Neural cell (in vitro differentiated cells): ENCODE data around the gene RNF13. TPM values are rescaled to one million over a fixed set of nuclear protein-coding genes. Genes with fewer than 3 reads are reported as not detected.

Source experiments
- H2AFZ ChIP-seq: fragments of 200-600, 300-800 bp; sonication (generic), shearing (Covaris generic); 2 replicates; pipeline ENCODE4 v1.6.0; 2014; ENCODE audit warnings: low read depth, mild to moderate bottlenecking, antibody characterized with exemption, low read length, moderate library complexity
- H3F3A ChIP-seq: fragments of 200-600 bp; shearing (Covaris generic); 2 replicates; pipeline ENCODE4 v1.6.1; 2016; ENCODE audit warnings: mild to moderate bottlenecking, moderate library complexity, mixed read lengths, antibody characterized with exemption, low read length; ENCODE audit not compliant: insufficient read depth, poor library complexity, severe bottlenecking
- H3K27ac ChIP-seq: fragments of 200-600, 300-800 bp; sonication (generic), shearing (Covaris generic); 2 replicates; pipeline ENCODE4 v1.5.1; 2014; ENCODE audit warnings: mild to moderate bottlenecking, low read length, moderate library complexity
- H3K27me3 ChIP-seq: fragments of 300-800, 200-600 bp; sonication (generic), shearing (Covaris generic); 2 replicates; pipeline ENCODE4 v1.6.0; 2014; ENCODE audit warnings: mild to moderate bottlenecking, low read depth, low read length, moderate library complexity; ENCODE audit not compliant: insufficient read depth
- H3K36me3 ChIP-seq: fragments of 300-800, 200-600 bp; sonication (generic), shearing (Covaris generic); 2 replicates; pipeline ENCODE4 v1.5.1; 2014; ENCODE audit warnings: mild to moderate bottlenecking, antibody characterized with exemption, low read length, moderate library complexity; ENCODE audit not compliant: insufficient read depth
- H3K4me2 ChIP-seq: fragments of 300-800, 200-600 bp; sonication (generic), shearing (Covaris generic); 2 replicates; pipeline ENCODE4 v1.6.0; 2014; ENCODE audit warnings: mild to moderate bottlenecking, low read length
- H3K4me3 ChIP-seq: fragments of 300-800, 200-600 bp; sonication (generic), shearing (Covaris generic); 2 replicates; pipeline ENCODE4 v1.5.1; 2014; ENCODE audit warnings: mild to moderate bottlenecking, low read length, moderate library complexity
- H3K79me2 ChIP-seq: fragments of 200-600 bp; shearing (Covaris generic); replicated peaks from 2 replicates; pipeline ENCODE4 v1.6.0; 2014; ENCODE audit warnings: mild to moderate bottlenecking, low read length, moderate library complexity; ENCODE audit not compliant: insufficient read depth
- H3K9ac ChIP-seq: fragments of 300-800, 200-600 bp; sonication (generic), shearing (Covaris generic); 2 replicates; pipeline ENCODE4 v1.6.1; 2016; ENCODE audit warnings: mild to moderate bottlenecking, low read length, mixed read lengths
- H3K9me2 ChIP-seq: fragments of 200-600 bp; shearing (Covaris generic); 2 replicates; pipeline ENCODE4 v1.6.1; 2016; ENCODE audit warnings: mild to moderate bottlenecking, low read length, mixed read lengths; ENCODE audit not compliant: insufficient read depth
- H3K9me3 ChIP-seq: fragments of 200-600, 300-800 bp; sonication (generic), shearing (Covaris generic); 2 replicates; pipeline ENCODE4 v1.6.1; 2016; ENCODE audit warnings: mild to moderate bottlenecking, mixed run types, low read length, moderate library complexity, mixed read lengths
- H4K20me1 ChIP-seq: fragments of 200-600 bp; shearing (Covaris generic); 2 replicates; pipeline ENCODE4 v1.6.1; 2016; ENCODE audit warnings: mild to moderate bottlenecking, mixed run types; ENCODE audit not compliant: insufficient read depth
- EP300 ChIP-seq: fragments of 450-650 bp; conservative IDR thresholded peaks from 2 replicates; pipeline ENCODE4 v1.6.1; 2014; ENCODE audit warnings: antibody characterized with exemption, mild to moderate bottlenecking, moderate library complexity; ENCODE audit not compliant: poor library complexity, severe bottlenecking
- EZH2 ChIP-seq: fragments of 200-600, 300-800 bp; shearing (Covaris generic), sonication (generic); IDR thresholded peaks from 2 replicates; pipeline ENCODE4 v1.6.1; 2014; ENCODE audit warnings: antibody characterized with exemption, low read length, borderline replicate concordance, mild to moderate bottlenecking; ENCODE audit not compliant: insufficient read depth, poor library complexity, severe bottlenecking
- MXI1 ChIP-seq: fragments of 450-650 bp; conservative IDR thresholded peaks from 2 replicates; pipeline ENCODE4 v1.6.1; 2014; ENCODE audit warnings: antibody characterized with exemption, mild to moderate bottlenecking; ENCODE audit not compliant: poor library complexity, severe bottlenecking
- POLR2AphosphoS5 ChIP-seq: IDR thresholded peaks from 2 replicates; pipeline ENCODE4 v1.6.1; 2012
- RAD21 ChIP-seq: fragments of 450-650 bp; conservative IDR thresholded peaks from 2 replicates; pipeline ENCODE4 v1.6.1; 2014; ENCODE audit warnings: antibody characterized with exemption, mild to moderate bottlenecking, moderate library complexity
- REST ChIP-seq: IDR thresholded peaks from 2 replicates; pipeline ENCODE4 v1.6.1; 2012; ENCODE audit warnings: borderline replicate concordance
- SMC3 ChIP-seq: fragments of 450-650 bp; conservative IDR thresholded peaks from 2 replicates; pipeline ENCODE4 v1.6.1; 2014; ENCODE audit warnings: antibody characterized with exemption, mild to moderate bottlenecking, moderate library complexity; ENCODE audit not compliant: poor library complexity
- TAF1 ChIP-seq: IDR thresholded peaks from 2 replicates; pipeline ENCODE4 v1.6.1; 2012; ENCODE audit warnings: low read depth
- polyA plus RNA-seq: library from polyadenylated mRNA; depleted of rRNA; stranded (reverse); fragments of >200 nt; gene quantifications from 2 replicates; pipeline ENCODE4 v1.2.3, GENCODE V29; 2014
- TF ChIP-seq, protein P1 (sequence below): fragments of 450-650 bp; IDR thresholded peaks from 2 replicates; pipeline ENCODE4 v1.5.1; 2014; ENCODE audit warnings: antibody characterized with exemption, mild to moderate bottlenecking, moderate library complexity; ENCODE audit not compliant: poor library complexity, severe bottlenecking

The RNF13 gene
- polyA plus RNA-seq, 1 donor from 2014 or later: 52.3 TPM

DNA sequence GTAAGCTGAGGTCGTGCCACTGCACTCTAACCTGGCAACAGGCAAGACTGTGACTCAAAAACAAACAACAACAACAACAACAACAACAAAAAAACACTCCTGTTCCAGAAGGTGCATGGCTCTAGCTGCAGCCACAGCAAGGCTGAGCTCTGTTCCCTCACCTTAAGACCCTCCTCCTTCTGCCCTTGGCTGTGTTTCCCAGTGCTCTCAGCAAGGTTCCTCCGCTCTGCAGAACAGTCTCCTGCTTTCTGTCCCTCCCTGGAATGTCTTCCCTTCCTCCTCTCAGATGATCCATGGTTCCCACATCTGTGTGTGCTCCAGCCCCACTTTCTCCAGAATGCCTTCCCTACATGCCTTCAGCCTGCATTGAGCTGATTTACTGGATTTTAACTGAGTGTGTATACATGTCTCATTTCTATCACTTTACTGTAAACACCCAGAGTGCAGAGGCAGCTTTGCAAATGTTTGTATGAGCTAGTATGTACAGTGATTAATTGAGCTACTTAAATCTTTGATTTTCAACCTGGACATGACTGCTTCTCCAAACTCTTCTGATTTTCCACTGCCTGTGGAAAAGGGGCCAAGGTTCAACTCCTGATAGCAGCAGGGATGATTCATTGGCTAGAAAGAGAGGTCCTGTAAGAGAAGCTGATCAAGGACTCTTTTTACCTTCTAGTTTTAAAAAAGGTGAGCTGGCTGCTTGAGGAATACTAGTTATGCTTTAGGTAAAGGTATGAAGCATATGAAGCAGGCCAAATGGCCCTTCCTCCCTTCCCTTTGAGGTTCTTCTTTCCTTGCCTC is 35.4 kb upstream of the RNF13 start:
- H3K4me3 ChIP-seq: no peak overlapping the region
- no peaks in the 10 kb centered on the region for H4K20me1 ChIP-seq
- H3K27me3 ChIP-seq: no peaks in the 10 kb centered on the region
- H3K27ac ChIP-seq: no peak overlapping the region
- H3K9ac ChIP-seq: no peak overlapping the region
- no peaks in the 10 kb centered on the region for H3K79me2 ChIP-seq
- H3K36me3 ChIP-seq: no peaks in the 10 kb centered on the region
- TF ChIP-seq EP300 (no peak), MXI1 (no peak), POLR2AphosphoS5 (no peak), RAD21 (no peak), REST (no peak)
- H3K9me3 ChIP-seq: no peaks in the 10 kb centered on the region
- no peak overlapping the region for H2AFZ ChIP-seq
- H3K4me2 ChIP-seq: no peak overlapping the region
- H3K9me2 ChIP-seq: no peaks in the 10 kb centered on the region
- no peaks in the 10 kb centered on the region for H3F3A ChIP-seq

GRCh38 chr3:149781211-149781610 is 31.8 kb upstream of the RNF13 start:
- Histone ChIP-seq H3K9me2 (no peaks in the 10 kb centered on the region), H2AFZ (no peak overlapping the region), H3K79me2 (no peaks in the 10 kb centered on the region), H3K4me2 (no peak overlapping the region), H3K27ac (no peak overlapping the region), H4K20me1 (no peaks in the 10 kb centered on the region), H3F3A (no peaks in the 10 kb centered on the region), H3K9ac (no peak overlapping the region), H3K36me3 (no peaks in the 10 kb centered on the region), H3K4me3 (no peak overlapping the region), H3K9me3 (no peaks in the 10 kb centered on the region), H3K27me3 (no peaks in the 10 kb centered on the region)
- TF ChIP-seq TAF1: no peak
- TF ChIP-seq MXI1: no peak
- TF ChIP-seq RAD21: no peak
- no peak for TF ChIP-seq REST
- TF ChIP-seq EZH2: no peak
- TF ChIP-seq POLR2AphosphoS5: no peak
- TF ChIP-seq EP300: no peak
- TF ChIP-seq SMC3: no peak
- TF ChIP-seq, protein P1, sequence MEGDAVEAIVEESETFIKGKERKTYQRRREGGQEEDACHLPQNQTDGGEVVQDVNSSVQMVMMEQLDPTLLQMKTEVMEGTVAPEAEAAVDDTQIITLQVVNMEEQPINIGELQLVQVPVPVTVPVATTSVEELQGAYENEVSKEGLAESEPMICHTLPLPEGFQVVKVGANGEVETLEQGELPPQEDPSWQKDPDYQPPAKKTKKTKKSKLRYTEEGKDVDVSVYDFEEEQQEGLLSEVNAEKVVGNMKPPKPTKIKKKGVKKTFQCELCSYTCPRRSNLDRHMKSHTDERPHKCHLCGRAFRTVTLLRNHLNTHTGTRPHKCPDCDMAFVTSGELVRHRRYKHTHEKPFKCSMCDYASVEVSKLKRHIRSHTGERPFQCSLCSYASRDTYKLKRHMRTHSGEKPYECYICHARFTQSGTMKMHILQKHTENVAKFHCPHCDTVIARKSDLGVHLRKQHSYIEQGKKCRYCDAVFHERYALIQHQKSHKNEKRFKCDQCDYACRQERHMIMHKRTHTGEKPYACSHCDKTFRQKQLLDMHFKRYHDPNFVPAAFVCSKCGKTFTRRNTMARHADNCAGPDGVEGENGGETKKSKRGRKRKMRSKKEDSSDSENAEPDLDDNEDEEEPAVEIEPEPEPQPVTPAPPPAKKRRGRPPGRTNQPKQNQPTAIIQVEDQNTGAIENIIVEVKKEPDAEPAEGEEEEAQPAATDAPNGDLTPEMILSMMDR: no peak
